Raji (cell line): ENCODE data around the gene HOXD1.

Experiments used
- POLR2A ChIP-seq: IDR thresholded peaks from 2 replicates; pipeline ENCODE4 v1.6.1; 2011; ENCODE audit warnings: low read depth, low read length, control low read depth; ENCODE audit not compliant: insufficient read depth

HOXD1 gene

DNA sequence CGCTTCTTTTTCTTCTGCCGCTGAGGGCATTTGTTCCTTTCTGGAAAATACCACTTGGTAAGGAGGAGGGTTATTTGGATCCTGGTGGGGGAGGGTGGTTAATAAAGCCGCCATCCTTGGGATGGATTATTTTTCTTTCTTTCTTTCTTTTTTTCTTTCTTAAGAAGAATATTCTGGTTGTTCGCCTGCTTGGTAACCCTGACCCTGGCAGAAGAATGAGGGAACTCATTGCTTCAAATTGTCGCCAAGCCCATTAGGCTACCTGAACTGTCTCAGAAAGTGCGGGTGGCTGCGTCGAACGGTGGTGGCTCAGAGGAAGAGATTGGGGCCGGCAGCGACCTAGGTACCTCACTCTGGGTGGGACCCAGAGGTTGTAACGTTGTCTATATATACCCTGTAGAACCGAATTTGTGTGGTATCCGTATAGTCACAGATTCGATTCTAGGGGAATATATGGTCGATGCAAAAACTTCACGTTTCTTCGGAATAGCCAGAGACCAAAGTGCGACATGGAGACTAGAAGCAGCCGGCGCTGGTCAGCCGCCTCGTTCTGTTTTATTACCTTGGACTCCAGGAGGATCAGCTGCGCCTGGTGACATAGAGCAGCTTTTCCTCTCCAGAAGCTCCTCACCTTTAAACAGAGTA is 38.4 kb upstream of the HOXD1 start:
- no peak for TF ChIP-seq POLR2A

GRCh38 chr2:176150584-176151441 is 37.7 kb upstream of the HOXD1 start:
- no peak for TF ChIP-seq POLR2A

GRCh38 chr2:176151442-176152287 is 36.8 kb upstream of the HOXD1 start, which contains the start of gene HOXD4:
Gene HOXD4, plus strand, starts transcription at chr2:176151550. Its CDS starts 84 bp downstream, at chr2:176151634.
- TF ChIP-seq POLR2A = no peak

DNA sequence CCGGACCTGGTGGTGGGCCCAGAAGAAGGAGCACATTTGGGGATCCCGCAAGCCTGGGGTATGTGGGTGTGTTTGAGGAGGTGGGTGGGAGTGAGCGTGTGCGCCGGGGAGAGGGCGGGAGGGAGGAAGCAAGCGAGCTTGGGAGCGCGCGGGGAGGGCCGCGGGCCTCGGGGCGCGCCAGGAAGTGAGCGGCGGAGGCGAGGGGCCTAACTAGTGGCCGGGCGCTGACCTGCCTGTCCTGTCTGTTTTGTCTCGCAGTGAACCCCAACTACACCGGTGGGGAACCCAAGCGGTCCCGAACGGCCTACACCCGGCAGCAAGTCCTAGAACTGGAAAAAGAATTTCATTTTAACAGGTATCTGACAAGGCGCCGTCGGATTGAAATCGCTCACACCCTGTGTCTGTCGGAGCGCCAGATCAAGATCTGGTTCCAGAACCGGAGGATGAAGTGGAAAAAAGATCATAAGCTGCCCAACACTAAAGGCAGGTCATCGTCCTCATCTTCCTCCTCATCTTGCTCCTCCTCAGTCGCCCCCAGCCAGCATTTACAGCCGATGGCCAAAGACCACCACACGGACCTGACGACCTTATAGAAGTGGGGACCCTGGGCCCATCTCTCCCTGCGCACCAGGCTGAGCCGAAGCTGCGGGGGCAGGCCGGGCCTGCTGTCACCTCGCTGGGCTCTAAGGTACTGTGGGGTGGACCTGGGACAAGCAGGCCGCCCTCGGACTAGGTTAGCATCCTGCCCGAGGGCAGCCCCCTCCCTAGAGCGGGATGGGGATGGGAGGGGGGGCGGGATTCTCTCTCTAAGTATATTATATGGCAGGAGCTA is 35.9 kb upstream of the HOXD1 start:
- TF ChIP-seq POLR2A = no peak

DNA sequence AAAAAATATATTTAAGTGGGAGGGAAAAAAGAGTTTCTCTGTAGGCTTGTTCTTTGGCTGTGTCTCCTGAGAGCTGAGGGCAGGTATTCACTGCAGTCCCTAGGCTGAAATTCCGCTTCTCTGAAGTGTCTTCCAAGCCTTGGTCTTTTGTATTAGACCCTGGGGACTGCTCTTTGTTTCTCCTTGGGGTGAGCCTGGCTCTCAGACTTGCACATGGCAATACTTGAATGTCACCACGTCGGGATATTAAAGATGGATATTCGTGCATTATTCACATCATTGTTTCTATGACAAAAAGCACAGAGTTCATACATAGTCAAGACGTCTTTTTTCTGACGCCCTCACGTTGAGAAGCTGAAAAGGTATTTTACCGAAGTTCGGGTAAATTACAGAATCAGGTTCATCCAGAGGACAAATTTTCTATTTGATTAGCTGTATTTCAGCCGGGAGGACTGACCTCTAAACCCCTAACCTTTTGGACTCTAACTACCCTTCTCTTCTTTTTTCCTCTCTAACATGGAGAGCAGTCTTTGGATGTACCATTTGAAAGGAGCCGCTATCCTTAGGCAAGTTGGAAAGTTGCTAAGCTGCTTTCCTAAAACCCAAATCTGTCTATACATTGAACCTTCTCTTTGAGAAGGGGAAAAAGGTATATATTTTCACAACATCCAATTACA is 33.8 kb upstream of the HOXD1 start:
- no peak for TF ChIP-seq POLR2A

- no peak for TF ChIP-seq POLR2A
These were observed 33.0 kb upstream of the HOXD1 start for GRCh38 chr2:176155356-176156044.

GRCh38 chr2:176156301-176156806 is 32.1 kb upstream of the HOXD1 start:
- TF ChIP-seq POLR2A = no peak

- no peak for TF ChIP-seq POLR2A
These were observed 31.5 kb upstream of the HOXD1 start, which contains the start of gene HOXD3 for GRCh38 chr2:176156807-176157498. Gene HOXD3, plus strand, starts transcription at chr2:176157307. Its CDS starts 11,808 bp downstream, at chr2:176169115.

DNA sequence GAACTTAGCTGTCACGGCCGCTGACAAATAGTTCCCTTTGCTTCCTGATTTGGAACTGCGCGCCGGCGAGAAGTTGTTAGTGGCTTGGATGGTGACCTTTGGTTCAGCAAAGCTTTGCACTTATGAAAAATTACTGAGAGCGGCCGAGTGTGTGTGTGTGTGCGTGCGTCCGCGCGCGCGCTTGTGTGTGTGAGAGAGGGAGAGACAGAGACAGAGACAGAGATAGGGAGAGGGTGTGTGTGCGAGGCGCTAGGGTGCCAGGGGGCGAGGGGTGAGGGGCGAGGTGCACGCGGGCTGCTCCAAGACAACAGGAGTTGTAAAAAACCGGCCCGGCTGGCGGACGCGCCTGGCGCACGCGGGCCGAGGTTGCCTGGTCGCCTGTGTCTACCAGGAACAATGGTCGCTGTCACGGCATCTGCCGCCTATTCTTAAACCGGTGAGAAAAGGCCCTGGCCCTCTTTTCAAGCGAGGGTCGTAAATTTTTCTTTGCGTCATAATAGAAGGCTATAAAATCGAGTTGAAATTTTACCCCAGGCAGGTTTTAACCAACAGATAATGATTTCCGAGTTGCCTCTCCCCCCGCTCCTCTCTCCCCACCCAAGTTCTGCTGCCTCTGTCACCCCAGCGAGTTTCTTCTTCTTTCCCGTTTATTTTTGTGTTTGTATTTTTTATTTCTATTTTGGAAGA is 30.8 kb upstream of the HOXD1 start:
- no peak for TF ChIP-seq POLR2A

- no peak for TF ChIP-seq POLR2A
These were observed 30.3 kb upstream of the HOXD1 start for GRCh38 chr2:176158186-176158591.

DNA sequence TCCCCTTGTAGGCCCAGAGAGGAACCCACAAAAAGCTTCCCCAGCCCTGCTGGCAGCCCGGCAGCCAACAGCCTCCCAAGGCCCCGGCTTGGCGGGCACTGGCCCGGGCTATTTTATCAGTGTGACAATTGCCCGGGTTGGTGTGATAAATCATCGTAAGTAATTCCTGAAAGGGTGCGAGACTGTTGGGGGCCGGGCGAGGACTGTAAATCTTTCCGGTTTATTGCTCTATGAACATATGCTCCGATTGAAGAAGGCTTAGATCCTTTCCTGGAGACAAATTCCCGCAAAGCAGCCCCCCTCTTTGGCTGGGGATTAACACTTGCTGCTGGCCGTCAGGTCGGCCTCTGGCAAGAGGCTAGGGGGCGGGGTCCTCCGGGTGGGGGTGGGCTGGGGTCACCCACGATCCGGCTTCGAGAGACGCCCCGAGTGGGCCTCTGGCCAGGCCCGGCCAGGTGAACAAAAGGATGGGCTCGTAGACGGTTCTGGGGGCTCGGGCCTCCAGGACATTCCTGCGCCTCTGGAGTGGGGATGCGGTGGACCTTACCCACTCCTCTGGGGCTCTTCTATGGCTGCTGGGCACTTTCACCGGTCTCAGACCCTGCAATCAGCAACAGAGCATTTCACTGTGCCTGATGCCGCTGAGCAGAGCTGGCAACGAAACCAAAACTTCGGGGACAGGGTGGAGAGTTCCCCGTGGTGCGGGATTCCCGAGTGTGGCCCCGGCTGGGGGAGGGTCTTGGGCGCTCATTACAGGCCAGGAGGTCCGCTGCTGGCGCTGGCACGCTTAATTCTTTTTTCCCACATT is 29.4 kb upstream of the HOXD1 start:
- TF ChIP-seq POLR2A = no peak

- TF ChIP-seq POLR2A = no peak
These were observed 28.7 kb upstream of the HOXD1 start for GRCh38 chr2:176159663-176160250.
